ENCODE results near the gene SCN3A.

The SCN3A gene

GRCh38 chr2:165191096-165191728, 12.6 kb downstream of the SCN3A start:
- no peak for DNase-seq

GRCh38 chr2:165185633-165186032, 18.2 kb downstream of the SCN3A start:
- DNase-seq: no peak

- no peak for DNase-seq
These were observed 21.8 kb downstream of the SCN3A start for GRCh38 chr2:165182029-165182428.

- no peak for DNase-seq
These were observed 27.1 kb downstream of the SCN3A start for GRCh38 chr2:165176780-165177179.

DNA sequence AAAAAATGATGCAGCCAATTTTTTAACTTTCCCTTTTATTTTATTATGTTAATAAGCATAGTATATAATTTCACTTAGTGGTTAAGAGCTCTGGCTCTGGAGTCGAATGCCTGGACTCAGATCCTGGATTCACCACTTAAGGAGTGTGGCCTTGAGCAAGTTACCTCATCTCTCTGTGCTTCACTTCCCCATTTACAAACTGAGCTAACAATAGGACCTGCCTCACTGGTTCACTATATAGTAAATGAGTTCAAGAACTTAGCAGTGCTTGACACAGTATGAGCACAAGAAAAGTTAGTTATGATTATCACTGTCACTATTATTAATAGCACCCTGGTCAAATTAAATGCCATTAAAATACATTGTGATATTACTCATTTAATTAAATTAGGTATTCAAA, 30.6 kb downstream of the SCN3A start:
- no peak for DNase-seq

GRCh38 chr2:165164201-165164600, 39.6 kb downstream of the SCN3A start:
- no peak for DNase-seq

GRCh38 chr2:165163761-165164160, 40.1 kb downstream of the SCN3A start:
- DNase-seq: no peak

DNA sequence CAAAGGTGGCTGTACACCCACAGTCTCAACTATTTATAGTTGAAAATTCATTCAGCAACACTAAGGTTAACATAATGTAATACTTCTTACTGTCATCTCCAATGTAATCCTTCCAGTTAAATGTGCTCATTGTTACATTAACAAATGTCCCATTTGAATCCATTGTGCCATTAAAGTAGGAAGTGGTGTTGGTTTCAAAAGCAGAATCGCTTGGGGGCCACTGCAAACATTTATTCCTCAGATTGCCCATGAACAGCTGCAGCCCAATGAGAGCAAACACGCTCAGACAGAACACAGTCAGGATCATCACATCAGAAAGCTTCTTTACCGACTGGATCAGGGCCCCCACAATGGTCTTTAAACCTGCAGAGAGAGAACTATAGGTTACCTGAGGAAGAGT, 41.4 kb downstream of the SCN3A start:
- DNase-seq: no peak

DNA sequence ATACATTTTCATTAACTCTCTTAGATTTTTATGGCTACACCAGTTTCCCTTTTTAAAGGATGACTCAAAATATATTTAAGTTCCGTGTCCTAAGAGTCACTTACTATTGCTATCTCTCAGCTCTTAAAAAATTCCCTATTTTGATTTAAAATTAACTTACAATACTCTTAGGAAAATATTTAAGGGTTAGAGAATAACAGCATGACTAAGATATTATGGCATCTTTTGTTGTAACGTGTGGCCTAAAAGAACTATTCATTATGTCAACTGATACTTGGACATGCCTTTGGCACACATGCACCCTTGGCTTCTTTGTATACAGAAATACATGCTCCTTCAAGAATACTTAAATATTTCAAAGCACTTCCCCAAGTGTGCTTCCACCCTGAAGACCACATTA, 42.3 kb downstream of the SCN3A start:
- no peak for DNase-seq

DNA sequence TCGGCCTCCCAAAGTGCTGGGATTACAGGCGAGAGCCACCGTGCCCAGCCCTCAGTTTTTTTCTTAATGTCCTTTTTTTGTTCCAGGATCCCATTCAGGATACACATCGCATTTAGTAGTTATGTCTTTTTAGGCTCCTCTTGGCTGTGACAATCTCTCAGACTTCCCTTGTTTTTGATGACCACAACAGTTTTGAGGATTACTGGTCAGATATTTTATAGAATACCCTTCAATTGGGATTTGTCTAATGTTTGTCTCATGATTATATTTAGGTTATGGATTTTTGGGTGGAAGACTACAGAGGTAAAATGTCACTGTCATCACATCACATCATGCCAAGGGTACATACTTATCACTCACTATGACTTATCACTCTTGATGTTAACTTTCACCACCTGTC, 46.7 kb downstream of the SCN3A start:
- DNase-seq: no peak

- DNase-seq: no peak
These were observed 48.7 kb downstream of the SCN3A start for GRCh38 chr2:165155152-165155551.

DNA sequence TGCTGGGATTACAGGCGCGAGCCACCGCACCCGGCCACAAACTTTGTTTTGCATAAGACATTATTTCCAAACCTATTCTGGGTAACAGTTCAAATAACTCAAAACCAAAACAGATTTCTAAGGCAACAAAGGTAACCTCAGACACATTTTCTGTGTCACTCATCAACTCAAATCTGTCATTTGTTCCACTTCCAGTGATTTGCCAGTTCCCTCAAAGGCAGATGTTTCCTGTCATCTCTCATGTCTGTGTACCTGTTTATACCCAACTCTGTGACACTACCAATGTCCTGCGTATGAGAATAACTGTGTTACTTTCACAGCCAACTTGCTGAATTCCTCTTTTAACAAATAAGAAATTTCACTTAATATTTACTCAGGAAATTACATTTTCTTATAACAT, 54.4 kb downstream of the SCN3A start:
- no peak for DNase-seq

- no peak for DNase-seq
These were observed 56.4 kb downstream of the SCN3A start for GRCh38 chr2:165147186-165148045.

DNA sequence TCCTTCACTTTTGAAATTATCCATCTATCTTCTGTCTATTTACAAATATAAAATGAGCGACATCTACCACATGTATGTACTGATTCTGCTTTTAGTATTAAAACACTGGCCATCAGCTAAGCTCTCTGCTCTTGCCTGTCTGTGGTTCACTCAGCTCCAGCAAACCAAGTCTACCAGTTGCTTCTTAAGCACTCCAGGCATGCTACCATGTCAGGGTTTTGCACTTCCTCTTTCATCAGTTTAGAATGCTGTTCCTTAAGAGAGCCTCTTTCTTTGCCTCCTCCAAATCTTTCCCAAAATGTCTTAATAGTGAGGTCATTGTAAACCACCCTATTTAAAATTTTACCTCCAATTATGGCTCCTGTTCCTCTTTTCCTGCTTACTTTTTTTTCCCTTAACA, 59.5 kb downstream of the SCN3A start:
- no peak for DNase-seq

- DNase-seq: no peak
These were observed 62.1 kb downstream of the SCN3A start for GRCh38 chr2:165141601-165142354.

DNA sequence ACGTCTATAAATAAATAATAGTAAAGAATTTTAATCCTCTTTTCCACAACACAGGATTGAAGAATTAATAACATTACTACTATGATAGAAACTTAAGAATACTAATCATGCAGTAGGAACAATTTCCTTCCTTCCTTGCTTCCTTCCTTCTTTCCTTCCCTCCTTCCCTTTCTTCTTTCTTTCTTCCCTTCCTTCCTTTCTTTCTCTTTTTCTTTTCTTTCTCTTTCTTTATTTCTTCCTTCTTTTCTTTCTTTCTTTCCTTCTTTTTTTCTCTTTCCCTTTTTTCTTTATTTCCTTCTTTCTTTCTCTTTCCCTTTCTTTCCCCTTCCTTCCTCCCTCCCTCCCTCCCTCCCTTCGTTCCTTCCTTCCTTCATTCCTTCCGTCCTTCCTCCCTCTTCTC, 77.6 kb downstream of the SCN3A start:
- no peak for DNase-seq

DNA sequence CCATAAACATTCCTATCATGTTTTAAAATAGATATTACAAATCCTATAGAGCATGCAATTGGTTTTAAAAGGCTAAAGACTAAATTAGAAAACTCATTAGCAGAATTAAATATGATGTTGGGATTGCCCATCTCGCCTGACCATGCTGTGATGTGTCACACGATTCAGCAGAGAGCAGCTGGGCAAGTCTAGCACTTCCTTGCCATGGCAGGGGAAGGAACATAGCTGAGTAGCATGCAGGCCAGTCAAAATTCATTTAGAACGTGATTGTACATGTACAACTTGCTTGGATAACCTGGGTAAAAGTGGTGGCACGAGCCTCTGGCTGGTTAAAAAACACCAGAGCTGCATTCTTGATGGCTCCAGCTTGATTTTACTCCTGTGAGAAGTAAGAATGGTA, 81.3 kb downstream of the SCN3A start:
- DNase-seq: no peak

DNA sequence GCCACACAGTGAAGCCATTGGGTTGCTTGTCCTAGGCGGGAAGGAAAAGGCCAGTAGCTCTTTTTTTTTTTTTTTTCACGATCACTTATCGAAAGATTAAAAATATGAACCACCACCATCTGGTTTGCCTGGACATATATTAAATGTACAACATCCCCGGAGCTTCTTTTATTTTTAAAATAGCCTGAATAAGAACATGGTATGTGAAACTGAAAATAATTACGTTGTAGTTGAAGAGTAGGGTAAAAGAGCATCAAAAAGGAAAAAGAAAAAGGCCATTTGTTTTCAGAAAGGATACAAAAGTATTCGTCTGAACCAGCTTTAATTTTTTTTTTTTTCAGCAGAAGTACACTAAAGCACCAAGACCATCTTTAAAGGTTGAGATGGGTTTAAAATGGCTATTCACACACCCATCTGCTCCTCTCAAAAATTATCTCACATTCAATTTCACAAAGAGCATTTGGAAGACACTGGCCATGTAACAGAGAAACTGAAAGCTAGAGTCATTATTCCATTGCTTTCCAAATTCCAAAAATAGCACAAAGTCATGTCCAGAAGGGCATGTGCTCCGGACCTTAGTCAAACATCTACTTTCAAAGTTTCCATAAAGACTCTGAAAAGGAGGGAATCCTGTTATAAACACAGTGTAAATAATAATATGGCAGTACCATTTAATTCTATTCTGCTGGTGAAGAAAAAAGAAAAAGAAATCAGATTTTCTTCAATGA, 82.9 kb downstream of the SCN3A start:
- no peak for DNase-seq

DNA sequence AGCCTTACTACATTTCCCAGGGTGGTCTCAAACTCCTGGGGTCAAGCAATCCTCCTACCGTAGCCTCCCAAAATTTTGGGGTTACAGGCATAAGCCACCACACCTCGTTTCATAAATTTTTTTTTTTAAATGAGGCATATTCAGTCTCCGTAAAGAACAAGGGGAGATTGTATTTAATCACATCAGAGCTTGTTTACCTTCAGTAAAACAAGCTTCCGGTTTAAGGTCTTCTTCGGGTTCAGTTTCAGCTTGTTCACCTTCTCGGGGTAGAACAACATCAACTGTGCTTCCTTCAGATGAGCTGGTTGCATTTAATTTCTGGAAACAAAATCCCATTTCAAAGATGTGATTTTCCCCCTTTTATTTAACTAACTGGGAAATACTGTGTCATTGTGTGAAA, 88.6 kb downstream of the SCN3A start:
- DNase-seq: no peak

- DNase-seq: no peak
These were observed 89.4 kb downstream of the SCN3A start for GRCh38 chr2:165114346-165114939.

- DNase-seq: no peak
These were observed 90.4 kb downstream of the SCN3A start for GRCh38 chr2:165113414-165113813.

DNA sequence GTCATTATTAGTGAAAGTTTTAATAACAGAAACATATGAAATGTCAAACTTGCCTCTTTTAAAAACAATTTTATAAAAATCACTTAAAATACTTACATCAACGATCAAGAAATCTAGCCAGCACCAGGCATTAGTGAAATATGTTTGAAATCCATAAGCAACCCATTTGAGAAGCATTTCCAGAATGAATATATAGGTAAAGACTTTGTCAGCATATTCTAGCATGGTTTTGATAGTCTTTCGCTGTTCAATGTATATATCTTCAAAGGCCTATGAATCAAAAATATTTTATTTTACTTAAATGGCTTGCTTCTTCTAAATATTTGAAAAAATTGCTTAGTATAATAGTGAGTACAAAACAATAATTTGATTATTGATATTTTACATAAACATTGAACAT, 91.1 kb downstream of the SCN3A start:
- no peak for DNase-seq

DNA sequence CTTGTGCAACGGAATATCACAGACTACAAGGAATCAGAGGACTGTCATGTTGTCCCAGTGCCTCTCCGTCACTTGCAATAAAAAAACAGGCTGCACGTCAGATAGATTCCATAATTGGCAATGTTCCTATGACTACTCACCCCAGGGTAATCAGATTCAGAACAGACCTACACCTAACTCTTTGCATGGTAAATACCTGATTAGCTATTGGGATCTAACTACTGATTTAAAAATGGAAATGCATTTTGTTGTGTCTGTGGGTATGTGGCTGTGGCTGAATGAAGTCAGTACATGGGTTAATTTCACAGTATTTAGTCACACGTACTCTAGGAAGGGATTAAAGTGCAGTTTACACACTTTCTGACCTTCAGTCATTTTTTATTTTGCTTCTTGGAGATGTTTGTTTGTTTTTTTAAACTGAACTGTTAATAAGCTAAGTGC, 91.7 kb downstream of the SCN3A start:
- no peak for DNase-seq

Measured in central memory CD4-positive, alpha-beta T cell (primary cell).